ENCODE data around the gene MSX2.

MSX2 gene

DNA sequence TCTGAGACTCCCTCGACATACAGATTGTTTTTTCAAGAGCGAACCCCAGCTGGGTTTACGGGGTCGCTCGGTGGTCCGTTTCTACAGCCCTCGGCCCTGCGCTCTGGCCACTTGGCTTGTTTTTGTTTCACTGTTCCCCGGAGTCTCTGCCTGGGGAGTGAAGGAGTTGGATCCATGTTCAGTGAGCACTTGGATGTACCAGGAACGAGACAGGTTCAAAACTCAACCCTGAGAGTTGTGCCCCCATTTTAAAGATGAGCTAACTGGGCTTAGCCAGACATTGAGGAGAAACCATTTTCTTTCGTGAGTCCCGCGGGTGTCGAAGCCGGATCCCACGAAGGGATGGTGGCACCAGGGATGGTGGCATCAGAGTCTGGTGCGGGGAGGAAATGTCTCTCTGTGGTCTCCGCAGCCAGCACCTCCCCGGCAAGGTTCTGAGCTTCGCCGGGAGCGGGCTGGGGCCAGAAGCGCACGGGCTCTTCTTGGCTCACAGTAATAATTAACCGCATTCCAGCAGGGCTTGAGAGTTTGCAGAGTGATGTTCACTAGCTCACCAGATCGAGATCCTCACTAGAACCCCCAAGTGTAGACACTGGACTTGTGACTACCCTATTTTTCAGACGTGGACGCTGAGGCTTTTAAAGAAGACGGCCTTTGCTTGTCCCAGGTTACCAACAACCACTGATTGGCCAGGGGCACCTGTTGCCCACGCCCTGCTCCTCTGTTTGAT, 1.0 kb downstream of the MSX2 start:
- no peak overlapping the region for H3K27ac ChIP-seq (ENCODE audit: low read depth, low read length)

DNA sequence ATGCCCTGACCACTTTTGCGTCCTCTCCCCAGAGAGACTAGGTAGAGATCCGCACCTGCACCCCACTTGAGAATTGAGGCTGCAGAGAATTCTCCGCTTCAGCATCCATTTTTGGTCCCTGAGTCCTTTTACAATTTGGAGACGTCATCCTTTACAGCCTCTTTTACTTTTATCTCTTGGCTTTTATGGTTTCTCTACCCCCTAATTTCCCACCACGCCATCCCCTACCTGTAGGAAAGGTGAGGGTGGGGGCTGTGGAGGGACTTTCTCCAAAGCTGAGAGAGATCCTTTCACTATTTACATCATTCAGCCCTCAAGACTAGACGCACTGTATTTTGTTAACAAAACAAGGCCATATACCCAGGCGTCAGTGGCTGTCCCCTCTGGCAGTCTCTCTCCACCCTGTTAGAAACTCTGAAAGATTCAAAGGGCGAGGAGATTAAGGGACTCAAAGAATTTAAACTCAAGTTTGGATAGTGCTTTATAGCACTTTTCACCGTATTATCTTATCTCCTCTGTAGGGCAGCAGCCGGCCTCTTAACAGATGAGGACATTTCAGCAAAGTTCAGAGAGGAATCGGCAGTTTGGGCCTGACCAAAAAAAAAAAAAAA, 1.7 kb downstream of the MSX2 start:
- Histone ChIP-seq H3K79me2 (ENCODE audit: control insufficient read depth, low read length) (no peaks in the 10 kb centered on the region), H3K9me3 (ENCODE audit: control insufficient read depth, insufficient read depth, low read length) (no peaks in the 10 kb centered on the region), H3K4me3 (ENCODE audit: low read length) (no peak overlapping the region), H3K4me1 (ENCODE audit: control insufficient read depth, low read length) (no peaks in the 10 kb centered on the region), H3K4me2 (ENCODE audit: low read length) (no peak overlapping the region), H3K27me3 (ENCODE audit: control insufficient read depth, low read length) (peaks cover 15% of the 10 kb centered on the region), H4K20me1 (ENCODE audit: control insufficient read depth, insufficient read depth, low read depth, low read length) (no peaks in the 10 kb centered on the region), H3K36me3 (ENCODE audit: control insufficient read depth, low read length) (no peaks in the 10 kb centered on the region), H3K27ac (ENCODE audit: low read depth, low read length) (no peak overlapping the region), H3F3A (ENCODE audit: control insufficient read depth, insufficient read depth) (no peaks in the 10 kb centered on the region), H3K9me2 (replicated peaks; ENCODE audit: control insufficient read depth, low read length) (no peaks in the 10 kb centered on the region)
- TF ChIP-seq, protein P1, sequence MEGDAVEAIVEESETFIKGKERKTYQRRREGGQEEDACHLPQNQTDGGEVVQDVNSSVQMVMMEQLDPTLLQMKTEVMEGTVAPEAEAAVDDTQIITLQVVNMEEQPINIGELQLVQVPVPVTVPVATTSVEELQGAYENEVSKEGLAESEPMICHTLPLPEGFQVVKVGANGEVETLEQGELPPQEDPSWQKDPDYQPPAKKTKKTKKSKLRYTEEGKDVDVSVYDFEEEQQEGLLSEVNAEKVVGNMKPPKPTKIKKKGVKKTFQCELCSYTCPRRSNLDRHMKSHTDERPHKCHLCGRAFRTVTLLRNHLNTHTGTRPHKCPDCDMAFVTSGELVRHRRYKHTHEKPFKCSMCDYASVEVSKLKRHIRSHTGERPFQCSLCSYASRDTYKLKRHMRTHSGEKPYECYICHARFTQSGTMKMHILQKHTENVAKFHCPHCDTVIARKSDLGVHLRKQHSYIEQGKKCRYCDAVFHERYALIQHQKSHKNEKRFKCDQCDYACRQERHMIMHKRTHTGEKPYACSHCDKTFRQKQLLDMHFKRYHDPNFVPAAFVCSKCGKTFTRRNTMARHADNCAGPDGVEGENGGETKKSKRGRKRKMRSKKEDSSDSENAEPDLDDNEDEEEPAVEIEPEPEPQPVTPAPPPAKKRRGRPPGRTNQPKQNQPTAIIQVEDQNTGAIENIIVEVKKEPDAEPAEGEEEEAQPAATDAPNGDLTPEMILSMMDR (IDR thresholded peaks at IDR 0.05; ENCODE audit: low read depth, low read length, poor library complexity, severe bottlenecking), result no peak
- no peak for TF ChIP-seq EZH2phosphoT487 (IDR thresholded peaks at IDR 0.05; ENCODE audit: borderline replicate concordance, low read length)

More for the DNA sequence above, 1.0 kb downstream of the MSX2 start:
- H3K27me3 ChIP-seq (ENCODE audit: control insufficient read depth, low read length), result peaks cover 15% of the 10 kb centered on the region
- no peaks in the 10 kb centered on the region for H3K36me3 ChIP-seq (ENCODE audit: control insufficient read depth, low read length)
- H3K4me2 ChIP-seq (ENCODE audit: low read length), result no peak overlapping the region
- no peaks in the 10 kb centered on the region for H3K9me2 ChIP-seq (replicated peaks; ENCODE audit: control insufficient read depth, low read length)
- no peak overlapping the region for H3K4me3 ChIP-seq (ENCODE audit: low read length)
- no peaks in the 10 kb centered on the region for H4K20me1 ChIP-seq (ENCODE audit: control insufficient read depth, insufficient read depth, low read depth, low read length)
- no peaks in the 10 kb centered on the region for H3K4me1 ChIP-seq (ENCODE audit: control insufficient read depth, low read length)
- no peaks in the 10 kb centered on the region for H3K9me3 ChIP-seq (ENCODE audit: control insufficient read depth, insufficient read depth, low read length)
- no peaks in the 10 kb centered on the region for H3K79me2 ChIP-seq (ENCODE audit: control insufficient read depth, low read length)
- TF ChIP-seq, protein P1 (IDR thresholded peaks at IDR 0.05; ENCODE audit: low read depth, low read length, poor library complexity, severe bottlenecking), result no peak
- TF ChIP-seq EZH2phosphoT487 (IDR thresholded peaks at IDR 0.05; ENCODE audit: borderline replicate concordance, low read length), result no peak
- no peaks in the 10 kb centered on the region for H3F3A ChIP-seq (ENCODE audit: control insufficient read depth, insufficient read depth)

DNA sequence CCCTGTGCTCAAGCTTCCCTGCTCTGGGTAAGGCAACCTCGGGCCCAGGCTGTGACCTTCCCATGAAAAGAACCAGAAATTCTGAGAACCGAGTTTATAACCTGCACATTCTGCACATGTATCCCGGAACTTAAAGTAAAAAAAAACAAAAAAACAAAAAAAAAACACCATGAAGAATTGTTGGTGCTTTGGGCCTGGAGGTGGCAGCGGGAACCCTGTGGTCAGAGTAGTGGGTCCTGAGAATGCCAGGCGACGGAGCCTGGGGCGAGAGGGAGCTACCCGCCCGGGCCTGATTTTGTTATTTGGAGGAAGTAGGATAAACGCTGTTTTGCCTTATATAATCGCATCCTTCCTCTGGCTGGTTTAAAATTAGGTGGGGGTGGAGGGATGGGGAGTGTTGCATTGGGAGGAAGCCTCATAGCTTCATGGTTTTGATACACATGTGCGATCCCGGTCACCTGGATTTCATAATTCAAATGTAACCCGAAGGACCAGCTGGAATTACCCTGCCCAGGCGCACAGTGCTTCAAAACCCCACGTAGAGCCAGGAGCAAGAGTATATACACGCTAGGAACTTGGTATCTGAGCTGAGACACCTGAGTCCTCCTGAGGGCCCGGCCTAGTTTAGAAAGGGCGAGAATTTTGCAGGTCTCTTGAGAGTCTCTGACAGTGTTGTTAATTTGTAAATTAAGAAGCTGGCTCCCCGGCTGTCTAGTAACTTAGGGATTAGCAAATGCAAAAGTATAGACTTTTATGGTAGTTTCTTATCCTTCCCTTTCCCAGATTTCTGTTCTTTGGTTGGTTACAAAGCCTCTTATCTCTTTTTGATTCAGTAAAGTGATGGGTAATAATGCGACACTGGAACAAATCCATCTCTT, 2.8 kb downstream of the MSX2 start:
- Histone ChIP-seq H3K9me2 (replicated peaks; ENCODE audit: control insufficient read depth, low read length) (no peaks in the 10 kb centered on the region), H3K9me3 (ENCODE audit: control insufficient read depth, insufficient read depth, low read length) (no peaks in the 10 kb centered on the region), H4K20me1 (ENCODE audit: control insufficient read depth, insufficient read depth, low read depth, low read length) (no peaks in the 10 kb centered on the region), H3K27ac (ENCODE audit: low read depth, low read length) (no peak overlapping the region), H3F3A (ENCODE audit: control insufficient read depth, insufficient read depth) (no peaks in the 10 kb centered on the region), H3K4me2 (ENCODE audit: low read length) (no peak overlapping the region), H3K27me3 (ENCODE audit: control insufficient read depth, low read length) (peaks cover 15% of the 10 kb centered on the region), H3K4me1 (ENCODE audit: control insufficient read depth, low read length) (no peaks in the 10 kb centered on the region), H3K4me3 (ENCODE audit: low read length) (no peak overlapping the region), H3K79me2 (ENCODE audit: control insufficient read depth, low read length) (no peaks in the 10 kb centered on the region), H3K36me3 (ENCODE audit: control insufficient read depth, low read length) (no peaks in the 10 kb centered on the region)
- no peak for TF ChIP-seq EZH2phosphoT487 (IDR thresholded peaks at IDR 0.05; ENCODE audit: borderline replicate concordance, low read length)
- TF ChIP-seq, protein P1 (IDR thresholded peaks at IDR 0.05; ENCODE audit: low read depth, low read length, poor library complexity, severe bottlenecking), result no peak
